GM10266 (cell line): ENCODE results near the gene PPIP5K2.

Source experiments
- DNase-seq: peaks from one replicate; pipeline ENCODE4 v3.0.0; 2012; ENCODE audit errors: extremely low spot score
- CTCF ChIP-seq: IDR thresholded peaks from 2 replicates; pipeline ENCODE4 v1.5.1; 2012; ENCODE audit warnings: mild to moderate bottlenecking, low read depth; ENCODE audit not compliant: control insufficient read depth, insufficient read depth; ENCODE audit errors: missing control alignments

The PPIP5K2 gene

GRCh38 chr5:103120607-103121200 lies 603 bp downstream of the PPIP5K2 start:
- DNase-seq = no peak
- no peak for TF ChIP-seq CTCF

- DNase-seq = no peak
These were observed 2.1 kb downstream of the PPIP5K2 start for GRCh38 chr5:103122242-103122641.

GRCh38 chr5:103126557-103126956 lies 6.5 kb downstream of the PPIP5K2 start:
- DNase-seq = no peak
- no peak for TF ChIP-seq CTCF

More at GRCh38 chr5:103122242-103122641, 2.1 kb downstream of the PPIP5K2 start:
- no peak for TF ChIP-seq CTCF

GRCh38 chr5:103127292-103127817 lies 7.3 kb downstream of the PPIP5K2 start:
- TF ChIP-seq CTCF = no peak
- no peak for DNase-seq

GRCh38 chr5:103128202-103128601 lies 8.1 kb downstream of the PPIP5K2 start:
- TF ChIP-seq CTCF = no peak
- no peak for DNase-seq

GRCh38 chr5:103132684-103133083 lies 12.6 kb downstream of the PPIP5K2 start:
- no peak for TF ChIP-seq CTCF

GRCh38 chr5:103133231-103133630 lies 13.1 kb downstream of the PPIP5K2 start:
- DNase-seq = no peak
- TF ChIP-seq CTCF = no peak

More at GRCh38 chr5:103132684-103133083, 12.6 kb downstream of the PPIP5K2 start:
- no peak for DNase-seq
